Stomach (tissue), 4 donors: ENCODE data around the gene DDR1.

ENCODE experiments used
- CTCF ChIP-seq, 7 experiments: fragments of 450-650 bp in 4 of 7; fragments of 200-600 bp in 3 of 7; sonication (generic) in 3 of 7; IDR thresholded peaks; one replicate each; pipeline ENCODE4 v1.5.1; 2016 to 2019; ENCODE audit warnings: antibody characterized with exemption in 7 of 7, control low read depth in 2 of 7, mild to moderate bottlenecking in 1 of 7
- EP300 ChIP-seq: sonication (generic); formaldehyde crosslinking; IDR thresholded peaks from one replicate; pipeline ENCODE4 v1.6.1; 2017; ENCODE audit warnings: antibody characterized with exemption
- POLR2AphosphoS5 ChIP-seq, 3 donors: sonication (generic); formaldehyde crosslinking; IDR thresholded peaks; one replicate each; pipeline ENCODE4 v1.6.1; 2016; ENCODE audit warnings: antibody characterized with exemption in 3 of 3

- TF ChIP-seq POLR2AphosphoS5 (IDR thresholded peaks at IDR 0.05) (no peak), CTCF (IDR thresholded peaks at IDR 0.05) (no peak), EP300 (no peak)
Measured at GRCh38 chr6:30898750-30899360, 14.5 kb downstream of the DDR1 start.
